GM12864 (cell line): Measurements from ENCODE around the gene LYZL6.

Experiments
- DNase-seq: peaks from one replicate; pipeline ENCODE4 v3.0.0-alpha.2; 2011; ENCODE audit warnings: low read depth
- H3K4me3 ChIP-seq: 2 replicates; pipeline ENCODE4 v1.5.1; 2011; ENCODE audit warnings: mild to moderate bottlenecking, low read depth, low read length, control low read depth
- CTCF ChIP-seq: IDR thresholded peaks from 2 replicates; pipeline ENCODE4 v1.5.1; 2011; ENCODE audit warnings: low read depth, mild to moderate bottlenecking, moderate library complexity, low read length, control low read depth, inconsistent platforms; ENCODE audit errors: missing control alignments

The LYZL6 gene

GRCh38 chr17:35932586-35932985 lies 10.9 kb downstream of the LYZL6 start:
- no peak overlapping the region for H3K4me3 ChIP-seq
- DNase-seq, result no peak

GRCh38 chr17:35931794-35932425 lies 11.6 kb downstream of the LYZL6 start:
- DNase-seq, result no peak
- no peak overlapping the region for H3K4me3 ChIP-seq
- no peak for TF ChIP-seq CTCF

More at GRCh38 chr17:35932586-35932985, 10.9 kb downstream of the LYZL6 start:
- no peak for TF ChIP-seq CTCF

- H3K4me3 ChIP-seq, result peak within 1 kb of the TSS; percentile 55
- TF ChIP-seq CTCF, result no peak
- peak; percentile 53 for DNase-seq
Measured at GRCh38 chr17:35930211-35931065, 13.1 kb downstream of the LYZL6 start, which contains the start of gene RDM1. RDM1 (minus strand) TSS chr17:35930773; CDS start chr17:35930727, 46 bp downstream.

- TF ChIP-seq CTCF, result no peak
- no peak overlapping the region for H3K4me3 ChIP-seq
- no peak for DNase-seq
Measured at GRCh38 chr17:35927714-35928113, 15.8 kb downstream of the LYZL6 start.

GRCh38 chr17:35923609-35924114 lies 19.9 kb downstream of the LYZL6 start:
- no peak for DNase-seq
- TF ChIP-seq CTCF, result no peak
- no peak overlapping the region for H3K4me3 ChIP-seq

GRCh38 chr17:35920229-35920628 lies 23.3 kb downstream of the LYZL6 start:
- no peak overlapping the region for H3K4me3 ChIP-seq
- no peak for TF ChIP-seq CTCF
- no peak for DNase-seq
